ENCODE measurements around the gene STX17. TPM values are rescaled to one million over a fixed set of nuclear protein-coding genes. Genes with fewer than 3 reads are reported as not detected.

The STX17 gene
- total RNA-seq, 4 donors from 2014 or later: 43.5 to 66.7 (median 50.8) TPM

- no peak overlapping the region for H3K27ac ChIP-seq
- TF ChIP-seq CTCF (IDR thresholded peaks at IDR 0.05) (no peak), POLR2A (IDR thresholded peaks at IDR 0.05) (no peak)
- no peak for DNase-seq
- H3K9me3 ChIP-seq: no peaks in the 10 kb centered on the region
- peaks cover 3 to 7% of the 10 kb centered on the region in 2 donors for H3K36me3 ChIP-seq
- H3K4me1 ChIP-seq: no peaks in the 10 kb centered on the region
- no peaks in the 10 kb centered on the region for H3K27me3 ChIP-seq
- intact Hi-C loops (cut with DNase I): no loop called here
- no peak overlapping the region for H3K4me3 ChIP-seq (replicated peaks in 1 of 3)
- WGBS, 2 donors: 91 to 99% methylated on average over 2 of the region's 2 CpGs
Measured at GRCh38 chr9:99948482-99948881, 42.0 kb downstream of the STX17 start.

- no peak overlapping the region for H3K4me3 ChIP-seq (replicated peaks in 1 of 3)
- H3K4me1 ChIP-seq: no peaks in the 10 kb centered on the region
- TF ChIP-seq CTCF (IDR thresholded peaks at IDR 0.05) (no peak), POLR2A (IDR thresholded peaks at IDR 0.05) (no peak)
- H3K27ac ChIP-seq: no peak overlapping the region
- H3K27me3 ChIP-seq: no peaks in the 10 kb centered on the region
- no peaks in the 10 kb centered on the region for H3K9me3 ChIP-seq
- DNase-seq: peak in 1 of 2 donors; percentile 25
- intact Hi-C loops (cut with DNase I): no loop called here
- peaks cover 3 to 7% of the 10 kb centered on the region in 2 donors for H3K36me3 ChIP-seq
Measured at GRCh38 chr9:99948896-99949295, 42.4 kb downstream of the STX17 start.

GRCh38 chr9:99953861-99954507 is 47.5 kb downstream of the STX17 start:
- H3K9me3 ChIP-seq: no peaks in the 10 kb centered on the region
- WGBS, 2 donors: 86 to 90% methylated on average over 3 of the region's 3 CpGs
- intact Hi-C loops (cut with DNase I): no loop called here
- no peak for DNase-seq
- peaks cover 3 to 7% of the 10 kb centered on the region in 2 donors for H3K36me3 ChIP-seq
- H3K27me3 ChIP-seq: no peaks in the 10 kb centered on the region
- no peaks in the 10 kb centered on the region for H3K4me1 ChIP-seq
- H3K4me3 ChIP-seq (replicated peaks in 1 of 3): no peak overlapping the region
- no peak for TF ChIP-seq POLR2A (IDR thresholded peaks at IDR 0.05)
- TF ChIP-seq CTCF (IDR thresholded peaks at IDR 0.05): no peak
- no peak overlapping the region for H3K27ac ChIP-seq

- no peak for DNase-seq
- H3K27me3 ChIP-seq: no peaks in the 10 kb centered on the region
- no peaks in the 10 kb centered on the region for H3K4me1 ChIP-seq
- 78 to 87% methylated on average over 1 of the region's 1 CpG for WGBS, 2 donors
- intact Hi-C loops (cut with DNase I): no loop called here
- H3K36me3 ChIP-seq: peaks cover 3 to 7% of the 10 kb centered on the region in 2 donors
- TF ChIP-seq CTCF (IDR thresholded peaks at IDR 0.05) (no peak), POLR2A (IDR thresholded peaks at IDR 0.05) (no peak)
- H3K4me3 ChIP-seq (replicated peaks in 1 of 3): no peak overlapping the region
- H3K27ac ChIP-seq: no peak overlapping the region
- no peaks in the 10 kb centered on the region for H3K9me3 ChIP-seq
Measured at GRCh38 chr9:99954819-99955218, 48.4 kb downstream of the STX17 start.

- H3K4me1 ChIP-seq: no peaks in the 10 kb centered on the region
- whole genome bisulfite sequencing, 2 donors: 90 to 92% methylated on average over 4 of the region's 4 CpGs
Measured at GRCh38 chr9:99955606-99956005, 49.2 kb downstream of the STX17 start.

More at GRCh38 chr9:99955606-99956005, 49.2 kb downstream of the STX17 start:
- intact Hi-C loops (cut with DNase I): no loop called here
- H3K27me3 ChIP-seq: no peaks in the 10 kb centered on the region
- H3K4me3 ChIP-seq (replicated peaks in 1 of 3): no peak overlapping the region
- H3K27ac ChIP-seq: no peak overlapping the region
- no peak for TF ChIP-seq POLR2A (IDR thresholded peaks at IDR 0.05)
- no peak for TF ChIP-seq CTCF (IDR thresholded peaks at IDR 0.05)
- H3K9me3 ChIP-seq: no peaks in the 10 kb centered on the region
- peaks cover 3 to 7% of the 10 kb centered on the region in 2 donors for H3K36me3 ChIP-seq
- DNase-seq: no peak

Measured in thyroid gland (tissue), 4 donors.